ENCODE results near the gene SEMA3E. TPM values are rescaled to one million over a fixed set of nuclear protein-coding genes. Genes with fewer than 3 reads are reported as not detected.

Gene SEMA3E
- total RNA-seq, 4 donors from 2014 or later = 0.83 to 2.2 (median 1.9) TPM

GRCh38 chr7:83486536-83486935 lies 162.4 kb downstream of the SEMA3E start:
- Histone ChIP-seq H3K4me1 (no peaks in the 10 kb centered on the region), H3K27me3 (no peaks in the 10 kb centered on the region), H3K36me3 (no peaks in the 10 kb centered on the region), H3K9me3 (no peaks in the 10 kb centered on the region), H3K27ac (no peak overlapping the region), H3K4me3 (no peak overlapping the region)
- no peak for TF ChIP-seq POLR2A (IDR thresholded peaks at IDR 0.05)
- no peak for TF ChIP-seq CTCF (IDR thresholded peaks at IDR 0.05)
- DNase-seq = no peak

DNA sequence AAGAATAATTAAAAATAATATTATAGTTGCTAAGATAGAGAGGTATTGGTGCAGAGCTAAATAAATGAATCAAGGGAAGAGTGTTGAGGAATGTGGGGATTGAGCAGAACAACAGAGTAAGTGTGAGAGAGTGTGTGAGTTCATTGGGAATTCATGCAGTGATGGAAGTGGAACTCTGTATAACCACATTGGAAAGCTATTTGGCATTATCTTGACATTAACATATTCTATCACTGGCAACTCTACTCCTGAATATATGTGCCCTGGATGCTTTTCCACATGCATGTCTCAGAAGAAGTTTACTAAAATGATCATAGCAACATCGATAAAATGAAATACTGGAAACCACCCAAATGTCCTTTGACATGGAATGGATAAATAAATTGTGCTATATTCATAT lies 164.1 kb downstream of the SEMA3E start:
- no peak for DNase-seq
- Histone ChIP-seq H3K27me3 (no peaks in the 10 kb centered on the region), H3K4me3 (no peak overlapping the region), H3K4me1 (no peaks in the 10 kb centered on the region), H3K27ac (no peak overlapping the region), H3K9me3 (no peaks in the 10 kb centered on the region), H3K36me3 (no peaks in the 10 kb centered on the region)
- TF ChIP-seq POLR2A (IDR thresholded peaks at IDR 0.05) (no peak), CTCF (IDR thresholded peaks at IDR 0.05) (no peak)

DNA sequence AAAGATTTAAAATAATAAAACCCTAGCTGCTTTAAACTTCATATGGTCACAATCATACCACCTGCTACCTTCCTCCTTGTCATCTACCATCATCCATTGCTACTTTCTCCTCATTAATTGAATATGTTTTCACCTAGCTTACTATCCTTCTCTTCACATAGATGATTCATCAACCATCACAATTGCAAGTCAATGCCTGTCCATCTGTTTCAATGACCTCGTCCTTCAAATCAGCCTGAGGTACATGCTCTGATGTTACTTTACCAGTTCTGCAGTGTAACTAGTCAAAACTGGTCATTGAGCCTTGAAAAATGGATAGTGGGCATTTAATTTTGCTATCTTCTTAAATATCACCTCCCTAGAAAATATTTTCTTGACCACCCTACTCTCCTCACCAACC lies 164.7 kb downstream of the SEMA3E start:
- Histone ChIP-seq H3K27me3 (no peaks in the 10 kb centered on the region), H3K4me3 (no peak overlapping the region), H3K36me3 (no peaks in the 10 kb centered on the region), H3K27ac (no peak overlapping the region), H3K4me1 (no peaks in the 10 kb centered on the region), H3K9me3 (no peaks in the 10 kb centered on the region)
- DNase-seq = no peak
- TF ChIP-seq CTCF (IDR thresholded peaks at IDR 0.05) (no peak), POLR2A (IDR thresholded peaks at IDR 0.05) (no peak)

DNA sequence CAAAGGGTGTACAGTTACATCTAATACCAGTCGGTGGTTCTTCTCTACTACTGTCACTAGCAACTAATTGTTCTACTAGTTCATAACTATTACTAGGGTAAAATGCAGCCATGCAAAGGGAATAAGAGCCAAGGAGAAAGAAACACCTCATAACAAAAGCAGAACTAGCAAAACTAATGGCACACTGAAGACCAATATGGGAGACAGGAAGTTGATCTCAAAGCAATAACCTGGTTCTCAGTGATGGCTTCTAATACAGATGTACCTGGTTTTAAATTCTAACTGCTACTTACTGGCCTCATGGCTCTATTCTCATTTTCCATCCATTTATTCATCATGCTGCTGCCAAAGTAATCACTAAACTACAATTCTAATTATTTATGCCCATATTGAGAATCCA lies 170.3 kb downstream of the SEMA3E start:
- H3K36me3 ChIP-seq = no peaks in the 10 kb centered on the region
- TF ChIP-seq CTCF (IDR thresholded peaks at IDR 0.05) = no peak
- TF ChIP-seq POLR2A (IDR thresholded peaks at IDR 0.05) = no peak
- no peaks in the 10 kb centered on the region for H3K27me3 ChIP-seq
- H3K9me3 ChIP-seq = no peaks in the 10 kb centered on the region
- no peak overlapping the region for H3K4me3 ChIP-seq
- no peaks in the 10 kb centered on the region for H3K4me1 ChIP-seq
- H3K27ac ChIP-seq = no peak overlapping the region
- no peak for DNase-seq

GRCh38 chr7:83476511-83477050 lies 172.4 kb downstream of the SEMA3E start:
- H3K27ac ChIP-seq = no peak overlapping the region
- no peaks in the 10 kb centered on the region for H3K4me1 ChIP-seq
- H3K27me3 ChIP-seq = no peaks in the 10 kb centered on the region
- no peaks in the 10 kb centered on the region for H3K36me3 ChIP-seq
- no peak for DNase-seq
- H3K9me3 ChIP-seq = no peaks in the 10 kb centered on the region
- no peak for TF ChIP-seq POLR2A (IDR thresholded peaks at IDR 0.05)
- no peak overlapping the region for H3K4me3 ChIP-seq

DNA sequence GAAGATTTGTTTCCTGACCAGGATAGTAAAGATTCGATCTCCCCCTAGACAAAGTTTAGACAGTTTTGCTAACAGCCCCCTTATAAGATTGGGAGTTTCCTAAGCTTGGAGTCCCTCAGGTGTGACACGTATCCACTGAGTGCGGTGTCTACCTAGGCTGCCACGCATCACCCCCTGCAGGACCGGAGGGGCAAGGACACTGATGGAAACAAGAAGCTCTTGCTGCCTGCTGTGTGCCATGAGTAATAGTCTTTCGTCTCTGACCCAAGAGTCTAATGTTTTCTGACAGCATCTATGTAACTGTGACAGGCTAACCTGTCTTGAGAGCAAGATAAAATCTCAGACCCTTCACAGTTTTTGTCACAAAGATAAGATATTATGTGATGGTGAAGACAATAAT lies 173.5 kb downstream of the SEMA3E start:
- Histone ChIP-seq H3K4me3 (no peak overlapping the region), H3K27me3 (no peaks in the 10 kb centered on the region), H3K4me1 (no peaks in the 10 kb centered on the region), H3K9me3 (no peaks in the 10 kb centered on the region), H3K27ac (no peak overlapping the region), H3K36me3 (no peaks in the 10 kb centered on the region)
- TF ChIP-seq POLR2A (IDR thresholded peaks at IDR 0.05) = no peak
- no peak for TF ChIP-seq CTCF (IDR thresholded peaks at IDR 0.05)
- no peak for DNase-seq
